GM21515 (cell line): ENCODE data around the gene ANXA9.
A peak's percentile ranks its signal among the peaks of the same experiment; 100 is the strongest.

Experiments used
- ATAC-seq: cut with Tn5 transposase; IDR thresholded peaks from one replicate; pipeline ENCODE4 v1.9.1; 2021; ENCODE audit not compliant: unreplicated experiment

ANXA9 gene

DNA sequence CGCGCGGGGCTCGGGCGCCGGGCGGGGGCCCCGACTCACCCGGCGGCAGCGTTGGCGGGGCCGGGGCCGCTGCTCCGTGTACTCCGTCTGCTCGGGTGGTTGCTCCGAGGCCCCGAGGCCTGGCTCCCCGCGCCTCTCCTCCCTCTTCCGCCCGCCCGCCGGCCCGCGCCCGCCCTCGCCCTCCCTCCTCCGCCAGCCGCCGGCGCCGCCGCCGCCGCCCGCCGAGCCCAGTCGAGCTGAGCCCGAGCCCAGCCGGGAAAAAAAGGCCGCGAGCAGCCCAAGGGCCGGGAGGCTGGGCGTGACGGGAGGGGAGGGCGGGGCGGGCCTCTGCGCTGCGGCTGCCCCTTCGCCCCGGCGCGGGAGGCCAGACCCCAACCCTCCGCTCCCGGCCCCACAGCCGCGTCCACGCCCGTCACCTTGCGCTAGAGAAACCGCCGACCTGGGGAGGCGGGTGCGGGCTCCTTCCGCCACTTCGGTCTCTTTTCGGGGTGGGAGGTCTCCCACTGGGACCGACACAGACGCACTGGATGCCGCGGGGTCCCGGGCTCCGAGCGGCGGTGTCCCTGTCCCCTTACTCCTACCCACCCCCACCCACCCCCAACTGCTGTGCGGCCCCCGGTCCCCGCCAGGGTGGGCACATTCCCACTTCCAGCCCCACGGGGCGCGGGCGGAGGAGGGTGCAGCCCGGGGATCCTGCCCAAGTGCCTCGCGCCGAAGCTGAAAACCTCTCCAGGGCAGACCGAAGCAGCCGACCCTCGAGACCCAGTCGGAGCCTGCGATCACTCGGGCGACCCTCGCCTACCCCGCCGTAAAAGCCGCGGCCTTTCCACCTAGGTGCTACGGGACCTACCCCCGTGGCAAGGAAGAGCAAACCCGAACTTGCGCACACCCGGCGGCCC lies 7.3 kb upstream of the ANXA9 start, which contains the start of gene CERS2:
TSS of gene CERS2 (minus strand) at position 256 of the 899 bp plus-strand sequence. CDS start 5,745 bp downstream, outside the sequence.
- ATAC-seq: peak; percentile 46

DNA sequence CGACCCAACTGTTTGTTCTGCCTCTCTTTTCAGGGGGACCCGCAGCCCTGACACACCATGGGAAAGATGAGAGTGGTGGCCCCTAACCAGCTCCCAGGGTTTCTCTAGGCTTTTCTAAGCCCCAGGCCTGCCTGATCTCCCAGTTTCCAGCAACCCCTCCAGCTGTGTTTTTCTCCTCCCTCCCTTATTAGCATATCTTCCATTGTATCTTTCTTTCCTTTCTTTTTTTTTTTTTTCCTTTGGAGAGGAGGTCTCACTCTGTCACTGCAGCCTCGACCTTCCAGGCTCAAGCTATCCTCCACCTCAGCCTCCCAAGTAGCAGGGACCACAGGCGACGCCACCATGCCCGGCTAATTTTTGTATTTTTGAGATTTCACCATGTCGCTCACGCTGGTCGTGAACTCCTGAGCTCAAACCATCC lies 5.7 kb upstream of the ANXA9 start:
- ATAC-seq: no peak

DNA sequence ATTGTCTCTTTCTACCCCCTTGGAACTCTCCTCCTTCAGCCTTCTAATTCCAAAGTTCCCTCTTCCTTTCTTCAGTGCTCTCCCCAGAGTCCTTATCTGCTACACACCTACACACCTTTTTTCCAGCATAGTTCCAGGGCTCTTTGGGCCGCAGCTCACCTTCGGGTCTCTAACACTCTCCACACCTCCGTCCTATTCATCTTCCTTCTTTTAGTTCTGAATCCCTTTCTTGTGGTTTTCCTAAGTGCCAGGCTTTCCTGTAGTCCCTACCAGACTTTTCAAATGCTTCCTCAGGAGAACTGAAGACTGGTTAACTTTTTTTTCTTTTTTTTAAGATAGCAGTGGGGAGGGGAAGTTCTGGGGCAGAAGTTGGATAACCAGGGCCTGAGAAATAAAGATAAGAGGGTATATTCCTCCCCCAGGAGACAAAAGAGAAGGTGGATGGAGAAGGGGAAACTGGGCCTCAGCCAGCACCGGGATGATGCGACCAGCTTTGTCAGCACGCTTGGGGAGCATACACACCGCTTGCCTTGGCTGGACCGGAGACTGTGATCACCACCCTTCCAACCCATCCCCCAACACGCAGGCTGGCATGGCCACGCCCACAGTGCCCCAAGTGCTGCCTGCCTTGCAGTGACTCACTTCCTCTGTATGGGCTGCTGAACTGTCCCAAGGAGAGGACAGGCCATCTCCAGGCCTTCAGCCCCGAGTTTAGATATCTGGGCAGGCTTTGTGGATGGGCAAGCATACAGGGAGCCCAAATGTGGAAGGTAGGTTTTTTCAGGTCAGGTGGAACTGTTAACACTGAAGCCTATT lies 5.0 kb upstream of the ANXA9 start:
- ATAC-seq: no peak

DNA sequence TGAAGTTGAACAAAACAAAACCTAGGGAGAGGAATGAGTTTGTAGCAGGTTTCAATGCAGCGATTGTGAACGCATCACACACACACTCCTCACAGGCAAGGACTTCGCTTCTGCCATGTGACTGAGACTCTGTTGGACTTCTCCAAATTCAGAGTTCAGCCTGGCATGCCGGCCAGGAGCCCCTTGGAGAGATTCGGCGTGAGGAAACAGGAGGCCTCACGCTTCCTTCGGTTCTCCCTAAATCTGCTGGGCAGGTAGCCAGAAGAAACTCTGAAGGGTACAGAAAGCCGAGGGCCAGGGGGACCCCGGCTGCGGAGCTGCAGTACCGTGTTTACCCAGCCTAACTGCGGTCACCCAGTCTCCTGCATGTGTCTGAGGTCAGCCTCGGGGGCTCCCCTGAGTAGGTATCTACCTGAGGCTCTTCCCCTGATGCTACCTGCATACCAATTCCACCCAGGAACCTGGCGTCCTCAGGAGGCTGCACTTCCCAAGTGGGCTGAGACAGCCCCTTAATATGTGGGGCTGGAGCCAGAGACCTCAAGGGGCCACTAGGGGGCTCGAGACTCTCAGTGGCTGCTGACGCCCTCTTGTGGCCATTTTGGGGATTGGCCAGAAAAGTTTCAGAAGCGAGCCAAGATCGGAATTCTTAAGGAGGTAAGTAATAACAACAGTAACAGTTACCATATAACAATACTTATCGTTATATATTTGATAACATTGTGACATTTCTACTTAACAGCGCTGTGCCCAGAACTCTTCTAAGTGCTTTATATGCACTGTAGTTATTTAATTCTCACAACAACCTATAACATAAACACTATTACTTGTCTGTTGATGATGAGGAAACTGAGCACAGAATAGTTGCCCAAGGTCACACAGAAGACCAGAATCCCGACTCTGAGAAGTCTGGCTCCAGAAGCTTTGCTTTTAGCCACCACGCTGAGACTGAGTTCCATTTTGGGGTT lies 2.7 kb upstream of the ANXA9 start:
- peak; percentile 58 for ATAC-seq

DNA sequence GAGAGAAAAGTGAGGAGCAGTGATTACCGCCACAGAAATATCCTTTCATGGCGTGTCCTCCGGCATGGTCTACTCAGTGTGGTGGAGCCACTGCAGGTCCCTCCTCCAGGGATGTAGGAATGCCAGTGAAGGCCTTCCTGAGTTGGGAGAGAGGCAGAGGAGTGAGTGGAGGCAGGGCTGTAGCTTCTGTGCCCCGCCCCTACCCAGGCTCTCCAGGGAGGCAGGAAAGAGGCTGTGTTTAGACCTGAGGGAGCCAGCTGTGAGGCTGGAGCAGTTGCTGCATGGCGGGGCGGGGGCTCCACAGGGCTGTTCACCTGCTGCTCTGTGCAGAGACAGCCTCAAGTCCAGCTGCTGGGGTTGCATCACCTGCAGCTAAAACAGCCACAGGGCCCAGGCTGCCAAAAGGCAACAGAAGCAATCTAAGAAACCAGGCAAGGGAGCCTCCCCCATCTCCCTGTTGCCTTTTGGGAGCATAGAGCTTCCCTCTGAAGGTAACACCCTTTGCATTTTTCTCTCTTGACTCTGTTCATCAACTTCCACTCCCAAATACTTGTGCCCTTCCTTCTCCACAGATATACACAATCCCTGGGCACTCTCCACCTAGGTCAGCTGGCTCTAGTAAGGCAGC lies 801 bp upstream of the ANXA9 start:
- ATAC-seq: no peak

DNA sequence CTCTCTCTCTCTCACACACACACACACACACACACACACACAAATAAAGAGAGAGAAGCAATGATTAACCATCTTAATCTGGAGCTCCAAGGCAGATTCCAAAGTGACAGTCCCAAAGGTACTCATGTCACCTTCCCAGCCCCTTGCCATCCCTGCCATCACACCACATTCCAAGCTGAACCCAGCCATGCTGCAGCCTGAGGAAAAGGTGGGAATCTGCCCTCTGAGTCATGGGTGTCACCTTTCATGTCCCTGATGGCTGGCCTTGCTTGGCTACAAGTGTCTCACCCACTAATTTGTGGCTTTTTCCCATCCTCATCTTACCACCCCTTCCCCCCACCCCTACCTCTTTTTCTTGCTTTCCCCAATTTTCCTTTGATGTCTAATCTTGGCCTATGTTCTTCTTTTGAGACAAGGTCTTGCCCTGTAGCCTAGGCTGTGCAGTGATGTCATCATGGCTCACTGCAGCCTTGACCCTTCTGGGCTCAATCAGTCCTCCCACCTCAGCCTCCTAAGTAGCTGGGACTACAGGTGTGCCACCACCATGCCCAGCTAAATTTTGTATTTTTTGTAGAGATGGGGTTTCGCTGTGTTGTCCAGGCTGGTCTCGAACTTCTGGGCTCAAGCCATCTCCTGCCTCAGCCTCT lies 3.2 kb downstream of the ANXA9 start:
- ATAC-seq: no peak

DNA sequence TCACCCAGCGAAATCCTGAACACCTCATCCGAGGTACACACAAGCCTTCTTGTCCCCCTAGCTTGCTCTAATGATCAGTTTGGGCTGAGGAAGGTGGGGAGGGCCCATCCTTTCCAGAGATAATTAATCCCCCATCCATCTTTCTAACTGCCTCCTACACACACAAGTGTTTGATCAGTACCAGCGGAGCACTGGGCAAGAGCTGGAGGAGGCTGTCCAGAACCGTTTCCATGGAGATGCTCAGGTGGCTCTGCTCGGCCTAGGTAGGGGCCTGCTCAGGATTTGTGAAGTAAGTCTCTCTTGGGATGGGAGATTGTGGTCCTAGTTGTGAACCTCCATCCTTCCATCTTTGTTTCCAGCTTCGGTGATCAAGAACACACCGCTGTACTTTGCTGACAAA lies 5.8 kb downstream of the ANXA9 start:
- no peak for ATAC-seq

DNA sequence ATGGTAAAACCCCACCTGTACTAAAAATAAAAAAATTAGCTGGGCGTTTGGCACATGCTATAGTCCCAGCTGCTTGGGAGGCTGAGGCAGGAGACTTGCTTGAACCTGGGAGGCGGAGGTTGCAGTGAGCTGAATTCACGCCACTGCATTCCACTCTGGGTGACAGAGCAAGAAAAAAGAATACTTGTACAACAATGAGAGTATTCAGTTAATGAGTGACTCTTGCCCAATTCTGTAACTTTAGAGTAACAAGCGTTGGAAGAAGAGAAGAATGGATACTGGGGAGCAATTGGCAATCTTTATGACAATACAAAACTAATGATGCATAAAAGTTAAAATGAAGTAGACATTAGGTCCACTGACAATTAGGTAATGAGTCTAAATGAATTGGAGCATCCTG lies 10.5 kb downstream of the ANXA9 start:
- ATAC-seq: no peak

DNA sequence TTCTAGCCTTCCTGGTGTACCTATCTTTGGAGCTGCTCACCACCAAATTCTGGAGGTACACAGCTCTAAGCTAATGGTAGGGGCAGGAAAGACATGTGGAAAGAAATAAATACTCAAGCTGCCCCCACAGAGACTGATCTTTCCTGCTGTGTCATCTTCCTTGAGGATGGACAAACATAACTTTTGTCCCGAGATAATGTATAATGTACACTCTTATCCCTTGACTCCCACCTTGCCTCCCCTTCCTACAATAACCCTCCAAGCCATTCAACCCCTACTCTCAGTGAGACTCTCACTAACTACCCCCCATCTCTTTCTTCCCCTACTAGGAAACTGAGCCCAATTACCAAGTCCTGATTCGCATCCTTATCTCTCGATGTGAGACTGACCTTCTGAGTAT lies 12.2 kb downstream of the ANXA9 start:
- ATAC-seq: no peak

DNA sequence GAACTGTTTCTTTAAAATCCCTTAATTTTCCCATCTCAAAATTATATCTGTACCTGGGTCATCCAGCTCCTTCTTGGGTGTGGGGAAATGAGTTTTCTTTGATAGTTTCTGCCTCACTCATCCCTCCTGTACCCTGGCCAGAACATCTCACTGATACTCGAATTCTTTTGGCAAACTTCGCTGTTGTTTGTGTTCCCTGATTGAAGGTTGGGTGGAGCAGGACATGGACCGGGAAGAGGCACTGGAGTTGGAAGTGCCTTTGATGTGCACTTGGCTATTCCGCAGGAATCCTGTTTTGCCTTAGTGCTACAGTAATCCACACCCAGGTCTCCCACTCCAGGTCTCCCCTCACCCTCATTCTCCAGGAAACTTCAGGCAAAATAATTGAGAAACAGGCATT lies 13.4 kb downstream of the ANXA9 start:
- no peak for ATAC-seq

DNA sequence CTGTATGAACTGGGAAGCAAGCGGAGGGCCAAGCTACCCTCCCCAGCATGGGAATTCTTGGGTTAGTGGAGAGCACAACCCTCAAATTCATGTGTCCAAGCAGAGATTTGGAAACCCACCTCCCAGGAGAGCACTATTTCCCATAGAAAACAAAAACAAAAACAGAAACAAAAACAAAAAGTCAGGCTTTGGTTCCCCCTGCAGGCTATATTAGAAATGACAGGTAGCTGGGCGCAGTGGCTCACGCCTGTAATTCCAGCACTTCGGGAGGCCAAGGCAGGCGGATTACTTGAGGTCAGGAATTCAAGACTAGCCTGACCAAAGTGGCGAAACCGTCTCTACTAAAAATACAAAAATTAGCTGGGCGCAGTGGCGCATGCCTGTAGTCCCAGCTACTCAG lies 13.8 kb downstream of the ANXA9 start:
- no peak for ATAC-seq

DNA sequence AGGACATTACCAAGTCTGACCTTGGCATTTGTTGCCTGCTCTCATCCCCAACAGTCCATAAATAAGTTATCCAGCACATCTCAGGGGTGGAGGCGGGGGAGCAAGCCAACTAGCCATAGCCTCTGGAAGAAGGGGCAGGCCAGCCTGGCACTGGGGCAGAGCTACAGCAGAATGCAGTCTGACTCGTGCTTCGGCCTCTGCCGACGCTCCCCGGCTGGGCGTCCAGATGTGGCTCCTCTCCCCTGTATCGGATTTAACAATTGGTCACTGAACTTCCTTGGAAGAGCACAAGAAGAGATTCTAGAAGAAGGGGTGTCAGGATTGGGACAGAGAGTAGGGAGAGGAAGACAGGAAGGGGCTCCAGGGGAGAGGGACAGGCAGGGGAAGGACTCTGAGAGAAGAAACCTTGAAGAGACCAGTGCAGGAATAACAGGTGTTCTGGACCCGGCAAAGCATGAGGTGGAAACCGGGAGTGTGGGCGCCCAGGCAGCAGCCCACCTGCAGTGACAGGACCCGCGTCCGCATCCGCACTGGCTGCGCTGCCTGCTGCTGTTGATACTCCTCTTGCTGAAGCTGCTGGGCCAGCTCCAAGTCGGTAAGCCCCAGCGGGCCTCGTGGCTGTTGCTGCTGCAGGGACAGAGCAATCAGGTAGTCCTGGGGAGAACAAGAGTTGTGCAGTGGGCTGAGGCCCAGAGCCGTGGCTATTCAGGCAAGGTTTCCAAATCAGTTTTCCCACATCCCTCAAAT lies 15.2 kb downstream of the ANXA9 start:
- no peak for ATAC-seq

DNA sequence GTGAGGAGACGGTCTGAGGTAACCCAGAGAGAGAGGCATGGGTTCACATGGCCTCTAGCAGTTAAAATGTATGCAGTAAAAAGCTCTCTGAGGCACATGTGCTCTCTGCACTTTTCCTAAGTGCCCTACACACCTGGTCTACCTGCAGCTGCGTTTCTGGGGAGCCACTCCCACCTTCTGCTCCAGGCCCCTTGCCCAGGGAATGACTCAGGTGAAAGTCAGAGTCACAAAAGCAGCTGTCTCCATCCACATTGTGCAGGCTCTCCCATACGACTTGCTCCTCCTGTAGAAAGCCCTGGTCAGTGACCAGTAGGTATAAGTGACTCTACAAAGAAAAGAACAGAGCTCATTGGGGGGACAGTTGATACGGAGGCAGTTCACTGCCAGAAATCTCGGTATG lies 15.9 kb downstream of the ANXA9 start:
- no peak for ATAC-seq

DNA sequence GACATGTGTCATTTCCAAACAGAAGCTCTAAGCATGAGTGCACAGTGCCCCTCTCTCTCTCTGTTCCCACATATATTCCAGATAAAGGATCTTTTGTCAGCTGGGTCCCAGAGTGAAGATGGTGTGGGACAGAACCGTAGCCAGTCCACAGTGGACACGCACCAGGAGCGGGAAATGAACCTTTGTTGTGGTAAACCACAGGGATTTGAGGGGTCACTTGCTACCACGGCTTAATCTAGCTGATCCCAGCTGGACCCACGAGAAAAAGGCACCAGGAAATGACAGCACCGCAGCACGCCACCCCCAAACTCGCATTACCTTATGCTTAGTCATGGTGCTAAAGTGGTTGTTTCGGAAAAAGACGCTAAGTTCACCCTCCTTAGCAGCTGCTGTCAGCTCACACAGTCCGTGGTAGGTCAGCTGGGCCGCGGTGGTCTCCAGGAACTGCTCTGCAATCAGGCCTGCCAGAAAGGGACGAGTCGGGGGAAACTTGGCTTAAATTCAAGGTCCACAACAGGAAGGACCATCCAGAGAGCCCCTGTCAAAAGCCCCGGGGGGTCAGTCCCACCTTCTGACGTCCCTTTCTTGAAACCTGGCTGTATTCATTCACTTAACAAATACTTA lies 17.1 kb downstream of the ANXA9 start:
- no peak for ATAC-seq

DNA sequence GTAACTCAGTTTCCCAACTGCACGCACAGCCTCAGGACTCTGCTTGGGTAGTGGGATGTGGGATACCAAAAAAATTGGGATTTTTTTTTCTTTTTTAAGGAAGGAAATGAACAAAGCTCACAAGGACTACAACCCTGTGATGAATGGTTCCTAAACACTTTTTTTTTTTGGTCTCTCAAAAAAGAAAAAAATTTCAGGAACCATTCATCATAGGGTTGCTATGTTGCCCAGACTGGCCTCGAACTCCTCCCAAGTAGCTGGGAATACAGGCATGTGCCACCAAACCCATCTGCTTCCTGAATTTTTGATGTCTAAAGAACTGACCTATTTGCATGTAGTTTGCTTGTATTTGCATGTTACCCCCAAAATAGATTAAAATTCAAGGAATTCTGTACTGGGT lies 17.8 kb downstream of the ANXA9 start:
- ATAC-seq: no peak

DNA sequence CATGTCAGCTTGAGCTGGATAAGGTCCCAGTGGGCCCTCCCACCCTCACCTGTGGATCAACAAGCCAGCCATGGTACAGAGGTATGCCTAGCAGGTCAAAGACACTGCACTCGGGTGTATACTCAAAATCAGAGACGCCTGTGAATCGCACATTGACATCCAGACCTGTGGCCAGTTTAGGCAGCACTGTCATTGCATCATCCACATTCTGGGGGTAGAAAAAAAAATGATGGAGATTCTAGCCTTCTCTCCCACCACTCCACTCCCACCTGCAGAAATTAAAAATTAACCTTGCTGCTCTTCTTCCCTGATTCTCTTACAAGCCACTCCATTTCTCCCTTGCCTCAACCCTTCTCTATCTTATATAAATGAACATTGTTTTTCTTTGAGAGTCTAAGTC lies 18.3 kb downstream of the ANXA9 start:
- no peak for ATAC-seq

DNA sequence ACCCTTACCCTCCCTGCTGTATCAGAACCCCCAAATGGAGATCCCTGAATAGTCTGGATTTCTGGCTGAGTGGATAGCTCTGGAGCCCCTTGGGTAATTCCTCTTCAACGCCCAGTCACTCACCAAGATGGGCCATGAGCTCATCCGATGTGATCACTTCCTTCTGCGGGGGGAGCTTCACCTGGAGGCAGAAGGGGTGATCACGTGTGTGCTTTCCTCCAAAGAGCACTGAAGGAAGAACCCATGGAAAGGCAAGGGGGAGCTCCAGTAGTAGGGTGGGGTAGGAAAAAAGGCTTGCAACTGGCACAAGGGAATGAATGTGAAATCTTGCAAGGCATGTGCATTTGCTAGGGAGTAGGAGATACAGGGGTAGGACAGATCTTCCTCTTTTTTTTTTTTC lies 19.5 kb downstream of the ANXA9 start:
- ATAC-seq: no peak

DNA sequence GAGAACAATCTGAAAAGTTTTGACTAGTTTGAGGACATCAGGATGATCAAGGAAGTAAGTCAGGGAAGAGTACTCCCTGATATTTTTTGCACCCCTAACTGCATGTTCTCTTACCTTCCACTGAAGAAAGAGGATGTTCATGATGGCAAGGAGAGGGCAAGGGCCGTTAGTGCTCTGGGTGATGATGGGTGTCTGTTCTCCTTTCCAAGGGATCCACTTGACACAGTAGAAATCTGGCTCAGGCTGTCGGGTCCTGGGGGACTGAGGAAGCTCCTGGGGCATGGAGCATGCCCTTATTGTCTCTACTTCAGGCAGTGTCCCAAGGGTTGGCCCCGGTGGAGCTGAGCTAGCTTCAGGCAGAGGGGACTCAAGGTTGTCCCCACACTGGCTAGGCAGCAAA lies 20.0 kb downstream of the ANXA9 start:
- no peak for ATAC-seq

DNA sequence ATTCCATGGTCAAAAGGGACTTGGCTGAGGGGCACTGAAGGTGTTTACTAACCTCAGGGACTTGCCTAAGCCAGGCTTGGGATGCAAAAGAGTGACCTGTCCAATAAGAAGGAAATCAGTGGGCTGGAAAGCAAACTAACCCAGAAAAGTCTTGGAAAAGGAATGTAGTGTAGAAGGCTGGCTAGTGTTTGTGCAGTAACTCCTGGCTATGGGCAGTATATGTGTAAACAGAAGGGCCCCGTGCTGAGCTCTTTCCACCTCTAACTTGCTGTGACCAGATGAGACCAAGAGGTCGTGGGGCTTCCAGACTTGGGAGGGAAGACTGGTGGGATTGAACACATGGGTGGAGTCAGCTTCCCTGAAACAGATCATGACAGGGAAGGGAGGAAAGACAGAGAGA lies 20.5 kb downstream of the ANXA9 start:
- no peak for ATAC-seq
